HG02885 (cell line): ENCODE data around the gene STAC.

ENCODE experiments used
- ATAC-seq: cut with Tn5 transposase; IDR thresholded peaks from one replicate; pipeline ENCODE4 v1.9.1; 2021; ENCODE audit warnings: mild to moderate bottlenecking; ENCODE audit not compliant: unreplicated experiment, poor library complexity

Gene STAC

GRCh38 chr3:36505393-36505792 lies 125.1 kb downstream of the STAC start:
- no peak for ATAC-seq

DNA sequence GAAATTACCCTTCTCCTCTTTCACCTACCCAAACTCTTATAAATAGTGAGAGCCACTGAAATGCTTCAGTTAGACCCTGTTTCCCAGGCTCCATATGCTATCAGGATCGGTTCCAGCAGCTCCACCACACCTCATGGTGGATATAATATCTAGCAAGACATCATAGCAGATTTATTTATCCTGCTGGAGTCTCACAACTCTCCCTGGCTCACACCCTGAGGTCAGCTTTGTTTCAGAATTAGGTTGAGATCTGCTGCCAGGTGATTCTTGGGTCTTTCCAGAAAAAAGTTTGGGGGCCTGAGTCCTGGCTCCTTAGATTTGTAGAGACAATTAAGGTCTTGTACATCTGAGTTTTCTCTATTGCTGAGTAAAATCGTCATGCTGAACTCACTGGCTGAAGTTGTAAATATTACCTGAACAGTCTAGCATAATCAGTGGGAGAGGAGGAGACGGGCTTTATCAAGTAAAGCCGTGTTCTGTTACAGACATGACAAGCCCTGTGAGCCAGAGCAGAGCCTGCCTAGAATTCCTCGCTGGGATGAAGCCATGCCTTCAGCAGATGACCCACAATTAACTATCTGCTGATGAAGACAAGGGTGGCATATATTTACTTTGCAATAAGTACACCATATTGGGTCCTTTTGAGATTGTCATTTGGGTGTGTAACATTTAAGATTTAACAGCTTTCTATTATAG lies 131.6 kb downstream of the STAC start:
- no peak for ATAC-seq

GRCh38 chr3:36512555-36512954 lies 132.3 kb downstream of the STAC start:
- no peak for ATAC-seq

DNA sequence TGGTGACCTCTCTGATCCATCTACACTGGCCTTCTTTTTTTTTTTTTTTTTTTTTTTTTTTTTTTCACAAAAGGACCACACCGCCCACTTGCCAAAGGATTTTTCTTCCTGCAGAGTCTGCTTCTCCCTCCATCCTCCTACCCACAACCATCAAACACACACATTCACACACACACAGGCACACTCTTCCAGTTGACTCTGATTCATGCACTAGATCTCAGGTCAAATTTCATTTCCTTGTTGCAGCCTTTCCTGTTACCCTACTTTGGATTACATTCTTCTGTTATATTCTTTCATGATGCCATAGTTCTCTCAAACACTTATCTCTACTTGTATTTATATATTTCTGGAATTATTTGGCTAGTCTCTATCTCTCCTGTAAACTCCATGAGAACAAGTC lies 133.9 kb downstream of the STAC start:
- no peak for ATAC-seq

DNA sequence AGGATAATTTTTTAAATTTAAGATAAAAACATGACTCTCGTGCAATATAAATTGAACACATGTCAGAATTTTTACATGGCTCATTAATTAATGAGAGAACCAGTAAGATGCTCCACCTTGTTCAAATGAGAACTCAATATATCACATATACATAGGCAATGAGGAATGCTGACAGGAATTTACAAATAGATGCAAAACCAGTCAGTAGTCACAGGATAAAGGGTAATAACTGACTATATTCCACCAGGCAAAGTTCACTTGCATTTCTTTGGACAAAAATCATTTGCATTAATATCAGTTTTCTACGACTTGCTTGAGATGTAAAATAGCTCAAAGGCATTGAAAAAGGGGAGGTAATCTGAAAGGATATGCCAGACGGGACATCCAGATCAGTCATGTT lies 139.4 kb downstream of the STAC start:
- no peak for ATAC-seq

GRCh38 chr3:36520241-36521006 lies 140.1 kb downstream of the STAC start:
- ATAC-seq: no peak

GRCh38 chr3:36521007-36521379 lies 140.7 kb downstream of the STAC start:
- ATAC-seq: no peak

DNA sequence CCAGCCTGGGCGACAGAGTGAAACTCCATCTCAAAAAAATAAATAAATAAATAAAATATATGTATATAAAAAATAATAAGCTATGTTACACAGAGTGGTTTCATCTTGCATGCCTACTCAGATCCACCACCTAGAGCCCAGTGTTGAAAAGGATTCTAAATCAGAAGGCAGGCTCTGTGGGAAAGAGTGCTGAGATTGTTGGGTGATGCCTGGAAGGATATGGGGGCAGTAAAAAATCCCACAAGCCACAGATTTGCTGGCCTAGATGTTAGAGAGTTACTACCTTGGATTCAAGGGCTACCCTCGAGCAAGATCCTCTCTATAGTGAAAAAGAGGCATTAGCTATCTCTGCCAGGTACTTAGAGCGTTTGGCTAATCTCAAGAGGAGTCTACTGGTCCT lies 144.3 kb downstream of the STAC start:
- ATAC-seq: no peak

GRCh38 chr3:36525115-36525801 lies 145.0 kb downstream of the STAC start:
- ATAC-seq: no peak

DNA sequence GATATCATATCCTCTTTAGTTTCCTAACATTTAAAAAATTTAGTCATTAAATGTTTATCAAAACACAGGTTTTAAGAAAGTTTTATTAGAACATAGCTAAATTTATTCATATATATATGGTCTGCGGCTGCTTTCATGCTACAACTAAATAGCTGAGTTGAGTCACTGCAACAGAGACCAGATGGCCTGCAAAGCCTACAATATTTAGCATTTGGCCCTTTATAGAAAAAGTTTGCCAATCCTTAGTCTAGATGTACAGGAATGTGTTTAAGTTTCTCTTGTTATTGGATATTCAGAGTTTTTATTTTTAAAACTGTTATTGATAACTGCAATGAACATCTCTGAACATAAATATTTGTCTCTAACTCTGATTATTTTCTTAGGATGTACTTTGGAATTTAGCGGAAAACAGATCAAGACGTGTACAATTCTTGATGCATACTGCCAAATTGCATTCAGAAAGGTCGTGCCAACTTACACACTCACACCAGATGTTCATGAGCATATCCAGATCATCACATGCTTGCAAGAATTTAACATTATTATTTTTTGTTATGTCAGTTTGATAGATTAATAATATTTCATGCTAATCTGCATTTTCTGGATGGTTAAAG lies 157.9 kb downstream of the STAC start:
- ATAC-seq: no peak

- no peak for ATAC-seq
These were observed 160.7 kb downstream of the STAC start for GRCh38 chr3:36540888-36541518.

GRCh38 chr3:36542186-36542585 lies 161.9 kb downstream of the STAC start:
- no peak for ATAC-seq

DNA sequence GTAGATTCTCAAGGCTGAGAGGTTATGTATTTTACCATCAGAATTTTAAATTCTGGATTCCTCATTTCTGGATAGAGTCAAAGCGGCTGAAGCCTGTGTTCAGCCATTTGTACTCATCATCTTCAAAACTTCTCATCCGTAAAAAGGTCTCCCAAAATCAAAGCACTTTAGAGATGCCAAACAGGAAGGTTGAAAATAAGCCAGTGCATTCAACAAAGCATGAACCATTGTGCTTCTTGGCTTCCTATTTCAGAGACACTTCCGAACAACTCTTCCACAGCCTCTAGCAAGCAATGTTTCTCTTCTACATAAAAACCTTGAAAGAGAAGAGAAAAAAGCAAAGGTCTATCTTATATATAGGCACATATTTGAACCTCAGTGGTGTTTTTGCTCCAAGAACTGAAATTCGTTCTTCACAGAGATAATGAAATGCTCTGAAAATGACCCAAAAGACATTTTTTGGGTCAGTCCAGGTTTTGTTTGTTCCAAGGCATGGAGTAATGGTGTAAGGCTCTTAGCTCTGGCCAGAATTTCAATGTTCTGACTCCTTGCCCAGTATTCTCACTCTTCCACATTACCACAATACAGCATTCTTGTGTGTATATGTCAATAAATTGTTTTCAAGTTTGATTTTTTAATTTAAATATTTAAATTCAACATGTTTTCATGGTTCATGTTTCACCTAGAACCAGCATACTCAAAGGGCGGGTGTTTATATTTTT lies 163.1 kb downstream of the STAC start:
- ATAC-seq: no peak

DNA sequence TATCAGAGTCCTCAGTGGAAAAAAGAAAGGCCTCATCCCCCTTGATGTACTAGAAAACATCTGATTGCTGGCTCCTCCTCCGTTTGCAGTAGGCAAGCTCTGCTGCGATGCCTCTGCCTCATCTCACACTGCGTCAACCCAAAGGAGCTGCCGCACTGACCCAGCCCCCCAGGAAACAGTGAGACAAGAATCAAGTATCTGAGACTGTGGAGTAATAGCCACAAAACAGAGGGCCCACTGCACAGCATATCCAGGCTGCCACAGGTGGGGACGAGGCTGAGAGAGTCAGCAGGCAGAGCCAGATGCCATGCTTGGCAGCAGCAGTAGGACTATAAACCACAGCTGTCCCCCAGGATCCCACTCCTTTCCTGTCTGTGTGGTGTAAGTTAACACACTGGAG lies 165.9 kb downstream of the STAC start:
- no peak for ATAC-seq

GRCh38 chr3:36548712-36549111 lies 168.4 kb downstream of the STAC start:
- ATAC-seq: no peak

- ATAC-seq: peak; percentile 79
These were observed 176.9 kb downstream of the STAC start for GRCh38 chr3:36557021-36557707.

- peak; percentile 18 for ATAC-seq
These were observed 177.6 kb downstream of the STAC start for GRCh38 chr3:36557708-36558421.

DNA sequence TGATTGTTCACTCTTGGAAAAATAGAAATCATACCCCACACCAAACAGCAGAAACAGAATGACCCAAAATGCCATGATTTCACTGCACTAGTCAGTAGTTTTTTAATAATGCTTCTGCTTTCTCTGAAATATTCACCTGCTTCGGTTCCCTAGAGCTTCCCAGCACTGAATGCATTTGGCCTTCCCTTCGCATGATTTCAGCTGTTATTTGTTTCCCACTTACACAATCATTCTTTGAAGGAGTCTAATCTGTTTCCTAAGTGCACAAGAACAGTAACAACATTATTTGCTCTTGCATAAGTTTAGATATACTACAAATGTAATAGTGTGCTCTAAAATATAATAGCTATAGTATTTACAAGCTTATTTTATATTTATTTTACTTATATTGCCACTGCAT lies 178.7 kb downstream of the STAC start:
- ATAC-seq: no peak

DNA sequence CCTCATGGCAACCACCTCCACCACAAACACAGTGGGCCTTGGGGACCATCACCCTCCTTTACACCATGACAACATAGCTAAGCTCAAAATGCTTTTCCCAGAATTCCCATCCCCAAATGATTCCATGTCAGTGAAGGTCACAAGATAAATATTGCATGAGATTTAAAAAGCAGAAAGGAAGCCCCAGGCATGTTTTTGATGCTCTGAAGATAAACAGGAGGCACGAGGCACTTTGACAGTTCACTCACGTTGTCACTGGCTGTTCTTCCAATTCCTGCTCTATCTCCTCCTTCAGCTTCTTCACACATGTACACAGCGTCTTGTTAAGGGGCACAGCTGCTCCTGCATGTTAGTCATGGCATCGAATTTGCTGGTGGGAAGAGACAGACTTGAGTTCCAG lies 180.4 kb downstream of the STAC start:
- no peak for ATAC-seq
